ENCODE measurements around the gene USP53.

Gene USP53

DNA sequence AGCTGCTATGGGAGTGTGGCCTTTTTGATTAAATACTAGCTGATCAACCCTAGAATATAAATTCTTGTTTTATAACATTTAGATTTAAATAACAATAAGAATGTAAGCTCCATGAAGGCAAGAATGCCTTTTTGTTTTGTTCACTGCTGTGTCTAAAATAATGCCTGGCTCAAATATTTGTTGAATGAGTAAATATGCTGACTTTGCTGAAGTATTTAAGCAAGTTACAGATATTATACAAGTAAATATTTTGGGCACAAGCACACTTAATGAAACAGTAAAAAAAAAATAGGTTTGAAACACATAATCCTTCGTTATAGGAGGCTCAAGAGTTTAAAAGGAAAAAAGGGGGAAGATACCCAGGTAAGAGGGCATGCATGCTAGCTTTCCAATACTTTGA, 85.3 kb downstream of the USP53 start:
- no peak for DNase-seq
- Histone ChIP-seq H3K4me3 (ENCODE audit: low read depth, low read length) (no peak overlapping the region), H3K27me3 (replicated peaks) (no peaks in the 10 kb centered on the region), H3K27ac (no peak overlapping the region), H3K36me3 (replicated peaks) (peaks cover 5% of the 10 kb centered on the region)
- in situ Hi-C loops (cut with HindIII; ENCODE audit: low pct_ligation_motif_present, low sequenced_read_pairs), result no loop called here
- TF ChIP-seq, protein P1, sequence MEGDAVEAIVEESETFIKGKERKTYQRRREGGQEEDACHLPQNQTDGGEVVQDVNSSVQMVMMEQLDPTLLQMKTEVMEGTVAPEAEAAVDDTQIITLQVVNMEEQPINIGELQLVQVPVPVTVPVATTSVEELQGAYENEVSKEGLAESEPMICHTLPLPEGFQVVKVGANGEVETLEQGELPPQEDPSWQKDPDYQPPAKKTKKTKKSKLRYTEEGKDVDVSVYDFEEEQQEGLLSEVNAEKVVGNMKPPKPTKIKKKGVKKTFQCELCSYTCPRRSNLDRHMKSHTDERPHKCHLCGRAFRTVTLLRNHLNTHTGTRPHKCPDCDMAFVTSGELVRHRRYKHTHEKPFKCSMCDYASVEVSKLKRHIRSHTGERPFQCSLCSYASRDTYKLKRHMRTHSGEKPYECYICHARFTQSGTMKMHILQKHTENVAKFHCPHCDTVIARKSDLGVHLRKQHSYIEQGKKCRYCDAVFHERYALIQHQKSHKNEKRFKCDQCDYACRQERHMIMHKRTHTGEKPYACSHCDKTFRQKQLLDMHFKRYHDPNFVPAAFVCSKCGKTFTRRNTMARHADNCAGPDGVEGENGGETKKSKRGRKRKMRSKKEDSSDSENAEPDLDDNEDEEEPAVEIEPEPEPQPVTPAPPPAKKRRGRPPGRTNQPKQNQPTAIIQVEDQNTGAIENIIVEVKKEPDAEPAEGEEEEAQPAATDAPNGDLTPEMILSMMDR (IDR thresholded peaks at IDR 0.05; ENCODE audit: low read depth, low read length, missing control alignments), result no peak

- no peak for DNase-seq
- in situ Hi-C loops (cut with HindIII; ENCODE audit: low pct_ligation_motif_present, low sequenced_read_pairs), result no loop called here
- peak overlapping the region; percentile 89 for H3K27ac ChIP-seq
- peaks cover 4% of the 10 kb centered on the region for H3K36me3 ChIP-seq (replicated peaks)
- H3K4me3 ChIP-seq (ENCODE audit: low read depth, low read length), result peak overlapping the region; percentile 89
- TF ChIP-seq, protein P1 (IDR thresholded peaks at IDR 0.05; ENCODE audit: low read depth, low read length, missing control alignments), result no peak
- H3K27me3 ChIP-seq (replicated peaks), result no peaks in the 10 kb centered on the region
Measured at GRCh38 chr4:119299260-119299671, 86.8 kb downstream of the USP53 start.

- Histone ChIP-seq H3K36me3 (replicated peaks) (peaks cover 4% of the 10 kb centered on the region), H3K27ac (peak overlapping the region; percentile 89), H3K4me3 (ENCODE audit: low read depth, low read length) (peak overlapping the region; percentile 89), H3K27me3 (replicated peaks) (no peaks in the 10 kb centered on the region)
- in situ Hi-C loops (cut with HindIII; ENCODE audit: low pct_ligation_motif_present, low sequenced_read_pairs), result no loop called here
- no peak for DNase-seq
- TF ChIP-seq, protein P1 (IDR thresholded peaks at IDR 0.05; ENCODE audit: low read depth, low read length, missing control alignments), result no peak
Measured at GRCh38 chr4:119299741-119300100, 87.2 kb downstream of the USP53 start.

GRCh38 chr4:119300101-119300978, 87.8 kb downstream of the USP53 start:
- Histone ChIP-seq H3K27me3 (replicated peaks) (no peaks in the 10 kb centered on the region), H3K36me3 (replicated peaks) (peaks cover 4% of the 10 kb centered on the region), H3K4me3 (ENCODE audit: low read depth, low read length) (peak overlapping the region; percentile 89), H3K27ac (peak overlapping the region; percentile 89)
- peak; percentile 90 for DNase-seq
- in situ Hi-C loops (cut with HindIII; ENCODE audit: low pct_ligation_motif_present, low sequenced_read_pairs), result no loop called here
- TF ChIP-seq, protein P1 (IDR thresholded peaks at IDR 0.05; ENCODE audit: low read depth, low read length, missing control alignments), result peak; percentile 30

DNA sequence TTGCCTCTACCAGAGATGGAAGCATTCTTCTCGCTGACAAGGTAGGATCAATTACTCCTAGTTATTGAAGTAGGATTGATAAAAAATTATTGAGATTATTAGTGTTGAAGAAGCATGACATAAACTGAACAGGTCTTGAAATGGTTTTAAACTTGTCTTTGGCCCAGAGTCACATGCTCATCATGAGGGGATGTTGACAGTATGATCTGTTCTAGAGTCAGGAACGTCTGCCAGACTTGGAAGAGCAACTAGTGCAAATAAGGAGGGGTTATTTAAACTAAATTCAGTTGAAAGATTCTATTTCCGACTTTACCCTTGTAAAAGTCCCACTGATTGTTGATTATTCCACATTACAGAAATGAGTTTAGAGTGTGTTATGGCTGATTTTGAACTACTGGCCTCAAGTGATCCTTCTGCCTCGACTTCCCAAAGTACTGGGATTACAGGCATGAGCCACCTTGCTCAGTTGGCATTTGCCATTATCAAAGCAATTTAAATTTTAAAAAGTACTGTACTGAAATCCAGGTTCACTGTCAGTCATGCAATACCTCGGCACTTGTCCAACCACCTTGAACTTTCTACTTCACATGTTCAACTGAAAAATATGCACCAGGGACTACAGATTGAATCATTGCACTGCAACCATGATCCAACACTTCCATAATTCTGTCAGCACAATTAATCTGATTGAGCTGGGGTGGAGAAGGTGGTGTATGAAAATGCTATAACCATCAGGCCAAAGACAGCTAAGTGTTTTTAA, 89.7 kb downstream of the USP53 start:
- in situ Hi-C loops (cut with HindIII; ENCODE audit: low pct_ligation_motif_present, low sequenced_read_pairs), result no loop called here
- Histone ChIP-seq H3K4me3 (ENCODE audit: low read depth, low read length) (no peak overlapping the region), H3K27ac (no peak overlapping the region), H3K27me3 (replicated peaks) (no peaks in the 10 kb centered on the region), H3K36me3 (replicated peaks) (peaks cover 1% of the 10 kb centered on the region)
- DNase-seq, result no peak
- TF ChIP-seq, protein P1 (IDR thresholded peaks at IDR 0.05; ENCODE audit: low read depth, low read length, missing control alignments), result no peak

Measured in brain microvascular endothelial cell (primary cell).